Osteoblast (primary cell): ENCODE results near the gene S100A1. TPM values are rescaled to one million over a fixed set of nuclear protein-coding genes. Genes with fewer than 3 reads are reported as not detected.
A peak's percentile ranks its signal among the peaks of the same experiment; 100 is the strongest.

Source experiments
- DNase-seq: peaks from one replicate; pipeline ENCODE4 v3.0.0; 2011; ENCODE audit warnings: low spot score, mixed read lengths; ENCODE audit not compliant: insufficient read length; ENCODE audit errors: missing footprints
- H2AFZ ChIP-seq: 2 replicates; pipeline ENCODE4 v1.6.0; 2011; ENCODE audit warnings: mild to moderate bottlenecking, low read length
- H3K27ac ChIP-seq: 2 replicates; pipeline ENCODE4 v1.5.1; 2011; ENCODE audit warnings: mild to moderate bottlenecking, low read depth, low read length, moderate library complexity
- H3K27me3 ChIP-seq: 2 replicates; pipeline ENCODE4 v1.6.0; 2012; ENCODE audit warnings: mild to moderate bottlenecking, control low read depth, inconsistent platforms, low read length, moderate library complexity; ENCODE audit not compliant: insufficient read depth
- H3K36me3 ChIP-seq: 2 replicates; pipeline ENCODE4 v1.5.1; 2011; ENCODE audit warnings: mild to moderate bottlenecking, low read length, control low read depth, moderate library complexity; ENCODE audit not compliant: insufficient read depth
- H3K4me1 ChIP-seq: 2 replicates; pipeline ENCODE4 v1.5.1; 2011; ENCODE audit warnings: mild to moderate bottlenecking, low read length, control low read depth, moderate library complexity; ENCODE audit not compliant: insufficient read depth
- H3K4me2 ChIP-seq: 2 replicates; pipeline ENCODE4 v1.6.0; 2011; ENCODE audit warnings: mild to moderate bottlenecking, low read length; ENCODE audit not compliant: insufficient read depth
- H3K4me3 ChIP-seq: fragments of 200-600 bp; sonication (generic); 3 replicates; pipeline ENCODE4 v1.5.1; 2012; ENCODE audit warnings: mild to moderate bottlenecking, low read length, inconsistent platforms; ENCODE audit not compliant: insufficient read depth
- H3K79me2 ChIP-seq: 2 replicates; pipeline ENCODE4 v1.6.0; 2012; ENCODE audit warnings: mild to moderate bottlenecking, low read length, control low read depth, inconsistent platforms; ENCODE audit not compliant: insufficient read depth
- H3K9me3 ChIP-seq: 2 replicates; pipeline ENCODE4 v1.5.1; 2011; ENCODE audit warnings: low read depth, low read length, control low read depth
- H4K20me1 ChIP-seq: 2 replicates; pipeline ENCODE4 v1.6.0; 2012; ENCODE audit warnings: mild to moderate bottlenecking, low read length, control low read depth; ENCODE audit not compliant: insufficient read depth
- CTCF ChIP-seq: IDR thresholded peaks from 2 replicates; pipeline ENCODE4 v1.5.1; 2011; ENCODE audit warnings: mild to moderate bottlenecking, low read depth, low read length, moderate library complexity; ENCODE audit errors: extremely low read depth
- total RNA-seq: library from RNA; depleted of rRNA; stranded (reverse); fragments of >200 nt; gene quantifications from 2 replicates; pipeline ENCODE4 v1.2.3, GENCODE V29; 2012

The S100A1 gene
- total RNA-seq, 1 donor = not detected

- Histone ChIP-seq H3K27ac (no peak overlapping the region), H3K9me3 (no peaks in the 10 kb centered on the region), H2AFZ (peak overlapping the region; percentile 60), H3K4me2 (no peak overlapping the region), H3K27me3 (no peaks in the 10 kb centered on the region), H3K4me1 (peaks cover 25% of the 10 kb centered on the region), H3K4me3 (no peak overlapping the region), H4K20me1 (peaks cover 14% of the 10 kb centered on the region), H3K36me3 (peaks cover 6% of the 10 kb centered on the region), H3K79me2 (peaks cover 27% of the 10 kb centered on the region)
- DNase-seq = peak; percentile 45
- TF ChIP-seq CTCF = no peak
Measured at GRCh38 chr1:153631047-153632022, 3.1 kb downstream of the S100A1 start.

- Histone ChIP-seq H3K4me1 (peaks cover 10% of the 10 kb centered on the region), H2AFZ (peak overlapping the region; percentile 61), H3K4me2 (peak overlapping the region; percentile 82), H3K27ac (peak overlapping the region; percentile 98), H3K9me3 (no peaks in the 10 kb centered on the region), H3K27me3 (no peaks in the 10 kb centered on the region), H3K36me3 (peaks cover 25% of the 10 kb centered on the region), H4K20me1 (peaks cover 19% of the 10 kb centered on the region), H3K79me2 (peaks cover 39% of the 10 kb centered on the region), H3K4me3 (peak overlapping the region; percentile 95)
- TF ChIP-seq CTCF = no peak
- peak; percentile 90 for DNase-seq
Measured at GRCh38 chr1:153633161-153633753, 5.0 kb downstream of the S100A1 start.

- Histone ChIP-seq H3K36me3 (peaks cover 30% of the 10 kb centered on the region), H3K79me2 (peaks cover 43% of the 10 kb centered on the region), H3K27ac (peak within 1 kb of the TSS; percentile 98), H3K4me2 (peak within 1 kb of the TSS; percentile 82), H3K9me3 (no peaks in the 10 kb centered on the region), H3K27me3 (no peaks in the 10 kb centered on the region), H2AFZ (peak within 1 kb of the TSS; percentile 63), H3K4me3 (peak within 1 kb of the TSS; percentile 95), H3K4me1 (peaks cover 6% of the 10 kb centered on the region), H4K20me1 (peaks cover 19% of the 10 kb centered on the region)
- TF ChIP-seq CTCF = no peak
- DNase-seq = peak; percentile 98
Measured at GRCh38 chr1:153633754-153634665, 5.8 kb downstream of the S100A1 start, which contains the start of gene CHTOP. Gene CHTOP (plus strand): TSS chr1:153634066. CDS start chr1:153636589, 2,523 bp downstream.
